Vagina (tissue), 2 donors: ENCODE data around the gene SH3RF1.

Experiments
- POLR2AphosphoS5 ChIP-seq, 2 donors: sonication (generic); formaldehyde crosslinking; IDR thresholded peaks; one replicate each; pipeline ENCODE4 v1.9.0; 2017; ENCODE audit warnings: antibody characterized with exemption in 2 of 2, mild to moderate bottlenecking in 2 of 2, low read depth in 1 of 2; ENCODE audit not compliant: insufficient read depth in 1 of 2
- TF ChIP-seq, protein P1 (sequence below), 3 experiments: fragments of 450-650 bp in 2 of 3; fragments of 200-600 bp in 1 of 3; sonication (generic) in 1 of 3; IDR thresholded peaks; one replicate each; pipeline ENCODE4 v1.5.1; 2017 to 2019; ENCODE audit warnings: antibody characterized with exemption in 3 of 3, mild to moderate bottlenecking in 2 of 3, moderate library complexity in 2 of 3

DNA sequence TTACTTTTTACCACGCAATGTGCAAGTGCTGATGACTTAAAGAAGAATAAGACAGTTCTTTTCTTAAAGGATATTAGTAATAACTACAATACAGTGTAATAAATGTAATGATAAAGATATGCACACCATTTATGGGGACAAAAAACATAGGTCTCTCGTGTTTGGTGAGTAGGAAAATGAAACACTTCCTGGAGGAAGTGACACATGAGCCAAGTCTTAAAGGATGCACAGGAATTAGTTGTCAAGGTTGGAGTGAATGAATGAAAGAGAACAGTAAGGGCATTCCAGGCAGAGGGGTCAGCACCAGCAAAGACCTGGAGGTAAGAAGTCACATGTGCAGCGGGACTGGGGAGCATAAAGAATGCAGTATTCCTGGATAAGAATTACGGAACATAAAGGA, 112.7 kb downstream of the SH3RF1 start:
- TF ChIP-seq, protein P1, sequence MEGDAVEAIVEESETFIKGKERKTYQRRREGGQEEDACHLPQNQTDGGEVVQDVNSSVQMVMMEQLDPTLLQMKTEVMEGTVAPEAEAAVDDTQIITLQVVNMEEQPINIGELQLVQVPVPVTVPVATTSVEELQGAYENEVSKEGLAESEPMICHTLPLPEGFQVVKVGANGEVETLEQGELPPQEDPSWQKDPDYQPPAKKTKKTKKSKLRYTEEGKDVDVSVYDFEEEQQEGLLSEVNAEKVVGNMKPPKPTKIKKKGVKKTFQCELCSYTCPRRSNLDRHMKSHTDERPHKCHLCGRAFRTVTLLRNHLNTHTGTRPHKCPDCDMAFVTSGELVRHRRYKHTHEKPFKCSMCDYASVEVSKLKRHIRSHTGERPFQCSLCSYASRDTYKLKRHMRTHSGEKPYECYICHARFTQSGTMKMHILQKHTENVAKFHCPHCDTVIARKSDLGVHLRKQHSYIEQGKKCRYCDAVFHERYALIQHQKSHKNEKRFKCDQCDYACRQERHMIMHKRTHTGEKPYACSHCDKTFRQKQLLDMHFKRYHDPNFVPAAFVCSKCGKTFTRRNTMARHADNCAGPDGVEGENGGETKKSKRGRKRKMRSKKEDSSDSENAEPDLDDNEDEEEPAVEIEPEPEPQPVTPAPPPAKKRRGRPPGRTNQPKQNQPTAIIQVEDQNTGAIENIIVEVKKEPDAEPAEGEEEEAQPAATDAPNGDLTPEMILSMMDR (IDR thresholded peaks at IDR 0.05) = no peak
- TF ChIP-seq POLR2AphosphoS5 (IDR thresholded peaks at IDR 0.05; ENCODE audit: insufficient read depth in 1 of 2, low read depth in 1 of 2) = no peak
